ENCODE measurements around the gene FZD8.
A peak's percentile ranks its signal among the peaks of the same experiment; 100 is the strongest.

FZD8 gene

DNA sequence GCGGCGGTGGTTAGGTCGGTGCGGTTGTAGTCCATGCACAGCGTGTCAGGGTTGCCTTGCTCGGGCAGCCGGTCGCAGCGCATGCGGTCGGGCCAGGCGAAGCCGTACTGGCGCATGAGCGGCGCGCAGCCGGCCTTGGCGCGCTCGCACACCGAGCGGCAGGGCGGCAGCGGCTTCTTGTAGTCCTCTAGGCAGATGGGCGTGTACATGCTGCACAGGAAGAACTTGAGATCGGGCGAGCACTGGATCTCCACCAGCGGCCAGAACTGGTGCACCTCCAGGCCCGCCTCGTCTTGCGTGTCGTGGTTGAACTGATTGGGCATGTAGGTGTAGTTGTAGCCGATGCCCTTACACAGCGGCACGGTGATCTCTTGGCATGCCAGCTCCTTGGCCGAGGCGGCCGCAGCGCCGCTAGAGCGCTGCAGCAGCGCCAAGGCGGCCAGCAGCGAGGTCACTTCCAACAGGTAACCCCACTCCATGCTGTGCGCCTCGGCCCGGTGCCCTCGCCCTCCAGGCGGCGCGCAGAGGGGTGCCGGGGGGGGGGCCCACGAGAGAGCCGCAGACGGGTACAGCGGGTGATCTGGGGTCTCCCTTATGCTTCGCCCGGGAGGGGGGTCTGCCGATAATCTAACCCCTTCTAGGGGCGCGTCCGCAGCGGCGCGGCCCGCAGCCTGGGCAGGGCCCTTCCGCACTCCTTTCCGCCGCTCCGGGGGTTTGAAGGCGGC is 983 bp downstream of the FZD8 start:
- DNase-seq: peak; percentile 34

DNA sequence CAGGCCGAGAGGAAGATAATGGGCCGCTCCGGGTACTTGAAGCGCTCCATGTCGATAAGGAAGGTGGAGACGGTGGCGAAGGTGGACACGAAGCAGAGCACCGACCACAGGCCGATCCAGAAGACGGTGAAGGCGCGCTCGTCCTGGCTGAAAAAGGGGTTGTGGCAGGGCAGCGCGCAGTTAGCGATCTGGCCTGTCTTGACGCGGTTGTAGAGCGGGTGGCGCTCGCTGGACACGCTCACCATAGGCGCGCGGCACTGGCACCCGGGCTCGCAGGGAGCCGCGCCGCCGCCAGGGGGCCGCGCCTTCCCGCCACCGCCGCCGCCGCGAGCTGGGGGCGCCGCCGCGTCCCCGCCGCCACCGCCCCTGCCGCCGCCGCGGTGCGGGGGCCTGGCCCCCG is 1.6 kb downstream of the FZD8 start:
- peak; percentile 10 for DNase-seq

DNA sequence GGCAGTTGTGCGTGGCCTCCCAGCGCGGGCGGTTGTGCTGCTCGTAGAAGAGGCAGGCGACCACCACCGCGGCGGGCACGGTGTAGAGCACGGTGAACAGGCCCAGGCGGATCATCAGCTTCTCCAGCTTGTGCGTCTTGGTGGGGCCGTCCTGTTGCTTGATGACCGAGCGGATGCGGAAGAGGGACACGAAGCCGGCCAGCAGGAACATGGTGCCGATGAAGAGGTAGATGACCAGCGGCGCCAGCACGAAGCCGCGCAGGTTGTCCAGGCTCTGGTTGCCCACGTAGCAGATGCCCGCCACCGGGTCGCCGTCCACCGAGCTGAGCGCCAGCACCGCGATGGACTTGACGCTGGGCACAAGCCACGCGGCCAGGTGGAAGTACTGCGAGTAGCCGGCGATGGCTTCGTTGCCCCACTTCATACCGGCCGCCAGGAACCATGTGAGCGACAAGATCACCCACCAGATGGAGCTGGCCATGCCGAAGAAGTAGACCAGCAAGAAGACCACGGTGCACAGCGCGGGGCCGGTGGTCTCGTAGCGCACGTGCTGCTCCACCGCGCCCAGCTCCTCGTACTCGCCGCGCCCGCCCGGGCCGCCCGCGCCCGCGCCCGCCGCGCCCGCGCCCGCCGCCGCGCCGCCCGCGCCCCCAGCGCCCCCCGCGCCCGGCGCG is 2.2 kb downstream of the FZD8 start:
- DNase-seq: no peak

DNA sequence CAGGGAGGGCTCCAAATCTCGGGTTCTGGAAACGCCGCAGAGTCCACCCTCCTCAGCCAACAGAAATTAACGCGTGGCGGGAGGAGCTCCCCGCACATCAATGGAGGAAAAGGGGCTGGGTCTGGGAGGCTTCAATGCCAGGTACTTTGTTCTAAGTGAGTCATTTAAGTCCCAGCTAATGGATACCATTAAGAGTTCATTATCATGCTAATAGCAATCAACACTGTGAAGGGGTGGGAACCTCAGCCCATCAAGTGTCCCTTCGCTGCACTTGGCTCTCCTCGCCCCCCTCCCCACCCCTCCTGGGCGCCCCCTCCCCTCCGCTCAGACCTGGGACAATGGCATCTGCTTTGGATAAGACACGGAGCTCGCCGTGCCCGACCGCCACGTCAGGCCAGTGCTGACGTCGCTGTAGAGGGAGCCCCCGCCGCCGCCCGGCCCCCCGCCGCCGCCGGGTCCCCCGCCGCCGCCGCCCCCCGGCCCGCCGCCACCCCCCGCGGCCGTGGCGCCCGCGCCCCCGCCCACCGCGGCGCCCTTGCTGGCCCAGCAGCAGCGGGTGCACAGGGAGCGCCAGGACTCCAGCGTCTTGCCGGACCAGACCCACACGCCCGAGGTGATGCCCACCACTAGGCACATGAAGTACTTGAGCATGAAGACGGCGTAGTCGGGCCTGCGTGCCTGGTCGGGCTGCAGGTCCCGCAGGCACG is 2.9 kb downstream of the FZD8 start:
- DNase-seq: no peak

DNA sequence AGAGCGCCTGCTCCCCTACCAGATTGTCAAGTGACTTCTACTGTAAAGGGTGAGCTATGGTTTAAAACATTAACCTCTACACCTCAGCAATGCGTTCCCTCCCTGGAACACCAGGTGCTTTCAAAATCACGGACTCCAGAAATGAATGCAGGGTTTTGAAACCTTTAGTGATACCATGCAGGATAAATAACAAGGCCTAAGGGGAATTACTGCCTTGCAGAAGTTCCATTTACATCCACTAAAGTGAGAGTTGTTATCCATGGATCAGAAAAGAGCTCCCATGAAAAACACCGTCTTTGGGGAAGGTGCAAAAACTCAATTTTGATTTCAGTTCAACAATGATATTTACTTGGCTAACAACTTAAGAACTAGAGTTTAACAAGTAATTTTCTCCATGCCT is 4.0 kb downstream of the FZD8 start:
- DNase-seq: no peak

DNA sequence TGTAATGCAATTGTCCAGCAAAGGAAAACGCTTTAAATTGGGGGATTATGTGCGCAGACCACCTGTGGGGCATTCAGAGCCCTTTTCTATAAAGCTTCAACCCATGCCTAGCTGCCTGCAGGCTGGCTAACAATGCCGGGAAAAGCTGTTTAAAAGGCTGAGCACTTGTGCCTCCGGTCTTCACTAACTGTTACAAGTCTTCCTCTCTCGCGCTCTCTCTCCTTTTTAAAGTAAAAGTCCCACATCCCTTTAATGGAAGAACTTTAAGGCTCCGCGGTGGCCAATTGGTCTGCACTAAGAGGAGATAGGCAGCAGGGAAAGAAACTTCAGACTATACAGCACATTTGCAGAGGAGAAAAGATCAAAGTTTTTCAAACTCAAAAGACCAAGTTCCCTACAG is 4.6 kb downstream of the FZD8 start:
- DNase-seq: no peak

DNA sequence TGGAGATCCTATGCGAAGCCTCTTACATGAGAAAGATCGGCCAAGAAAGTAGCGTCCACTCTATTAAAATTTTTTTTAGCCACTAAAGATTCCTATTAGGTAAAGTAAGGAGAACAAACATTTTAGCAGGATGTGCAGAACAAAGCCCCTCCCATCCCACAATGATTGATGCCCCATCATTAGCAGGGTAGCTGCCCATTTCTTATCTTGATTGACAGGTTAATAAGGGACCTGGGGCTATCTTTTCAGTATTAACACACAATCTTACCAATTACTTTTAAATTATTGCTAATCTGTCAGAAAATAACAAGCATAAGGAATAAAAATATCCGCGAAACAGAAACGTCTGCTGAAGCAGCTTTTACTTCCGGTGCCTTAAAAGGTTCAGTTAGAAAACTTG is 5.1 kb downstream of the FZD8 start:
- DNase-seq: no peak

DNA sequence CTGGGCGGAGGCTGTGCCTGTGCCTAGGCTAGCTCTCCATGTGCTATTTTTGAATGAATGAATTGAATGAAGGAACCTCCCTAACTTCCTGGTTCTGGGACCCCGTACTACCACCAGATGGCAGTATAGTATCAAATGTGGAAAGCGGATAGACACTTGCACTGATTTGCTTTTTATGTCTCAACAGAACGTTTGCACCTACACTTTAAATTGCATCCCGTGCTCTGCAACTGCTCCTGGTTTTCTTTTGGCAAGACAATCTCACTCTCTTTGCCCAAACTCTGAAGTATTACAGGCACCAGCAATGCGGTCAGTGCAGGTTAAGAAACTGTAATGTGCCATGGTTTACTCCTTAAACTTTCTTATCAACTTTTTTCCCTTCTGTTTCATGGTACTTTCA is 6.5 kb downstream of the FZD8 start:
- peak; percentile 39 for DNase-seq

DNA sequence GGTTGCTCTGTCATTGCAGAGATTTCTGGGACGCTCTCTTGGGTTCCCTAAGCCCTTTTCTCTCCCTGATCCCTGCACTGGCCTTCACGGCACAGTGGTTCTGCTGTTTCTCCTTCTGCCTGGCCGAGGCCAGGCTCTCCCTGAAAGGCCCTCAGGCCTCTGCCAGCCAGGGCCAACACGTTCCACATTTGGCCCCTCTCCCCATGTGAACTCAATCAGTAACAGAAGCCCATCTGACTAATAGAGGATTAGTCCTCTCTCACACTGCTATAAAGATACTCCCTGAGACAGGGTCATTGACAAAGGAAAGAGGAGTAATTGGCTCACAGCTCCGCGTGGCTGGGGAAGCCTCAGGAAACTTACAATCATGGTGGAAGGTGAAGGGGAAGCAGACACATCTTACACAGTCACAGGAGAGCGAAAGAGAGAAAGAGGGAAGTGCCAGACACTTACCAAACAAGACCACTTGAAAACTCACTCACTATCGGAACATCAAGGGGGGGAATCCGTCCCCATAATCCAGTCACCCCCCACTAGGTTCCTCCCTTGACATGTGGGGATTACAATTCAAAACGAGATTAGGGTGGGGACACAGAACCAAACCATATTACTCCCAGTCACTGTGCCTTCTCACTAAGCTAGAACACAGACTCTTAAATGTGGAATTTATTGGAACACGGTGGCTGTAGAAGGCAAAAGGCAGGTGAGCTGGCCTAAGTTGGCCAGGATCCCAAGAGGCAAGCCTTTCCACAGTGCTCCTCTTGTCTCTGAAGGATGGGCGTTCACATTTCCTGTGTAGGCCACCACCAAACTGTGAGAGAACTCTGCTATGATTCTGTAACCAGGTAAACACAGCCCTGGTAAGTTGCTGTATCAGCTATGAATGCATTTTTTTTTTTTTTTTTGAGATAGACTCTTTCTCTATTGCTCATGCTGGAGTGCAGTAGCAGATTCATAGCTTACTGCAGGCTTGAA is 8.8 kb downstream of the FZD8 start:
- DNase-seq: peak; percentile 12

DNA sequence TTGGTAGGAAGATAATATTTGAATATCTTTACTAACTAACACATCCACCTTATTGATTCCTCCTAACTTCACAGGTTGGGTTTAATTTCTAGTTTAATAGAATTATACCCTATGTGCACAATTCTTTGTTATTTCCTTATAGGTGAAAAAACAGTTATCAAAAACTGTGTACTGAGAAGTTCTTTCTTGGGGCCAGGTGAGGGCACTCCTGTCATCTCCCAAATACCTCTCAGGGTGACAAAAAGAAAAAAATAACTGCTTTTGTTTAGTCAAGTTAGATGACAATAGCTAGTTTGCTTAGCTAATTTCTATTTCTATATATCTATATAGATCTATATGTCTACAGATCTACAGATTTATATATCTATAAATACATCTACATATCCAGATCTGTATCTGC is 10.1 kb downstream of the FZD8 start:
- DNase-seq: no peak

DNA sequence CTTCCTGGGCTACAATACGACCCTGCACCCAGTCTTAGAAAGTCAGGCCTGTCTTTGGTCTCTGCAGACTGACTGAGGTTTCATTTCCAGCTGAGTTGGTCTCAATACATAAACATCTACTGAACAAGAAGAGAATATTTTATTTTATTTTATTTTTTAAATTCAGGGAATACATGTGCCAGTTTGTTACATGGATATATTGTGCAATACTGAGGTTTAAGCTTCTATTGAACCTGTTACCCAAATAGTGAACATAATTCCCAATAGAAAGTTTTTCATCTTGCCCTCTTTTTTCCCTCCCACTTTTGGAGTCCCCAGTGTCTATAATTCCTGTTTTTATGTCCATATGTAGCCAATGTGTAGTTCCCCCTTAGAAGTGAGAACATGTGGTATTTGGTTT is 10.7 kb downstream of the FZD8 start:
- no peak for DNase-seq

DNA sequence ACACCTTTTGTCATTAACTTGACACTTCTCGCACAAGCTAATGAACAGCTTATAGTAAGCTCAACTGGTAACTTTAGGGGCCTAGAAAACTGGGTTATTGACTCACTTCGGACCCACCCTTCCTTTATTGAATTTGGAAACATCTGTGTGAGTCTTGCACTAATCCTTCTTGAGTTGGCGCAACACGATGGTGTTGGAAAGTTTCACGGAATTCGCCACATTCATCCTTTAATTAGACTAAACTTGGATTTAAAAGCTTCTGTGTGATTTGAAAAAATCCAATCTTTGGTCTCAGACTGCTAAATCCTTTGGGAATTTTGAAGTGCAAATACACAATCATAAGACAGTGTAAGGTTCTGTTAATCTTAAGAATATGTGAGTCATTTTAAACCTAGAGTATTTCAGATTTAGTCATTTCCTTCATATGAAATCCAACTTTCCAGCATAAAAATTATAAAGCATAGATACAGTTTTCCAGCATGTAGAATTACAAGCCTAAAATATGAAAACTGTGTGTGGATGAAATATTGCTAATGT is 15.1 kb downstream of the FZD8 start:
- DNase-seq: no peak

DNA sequence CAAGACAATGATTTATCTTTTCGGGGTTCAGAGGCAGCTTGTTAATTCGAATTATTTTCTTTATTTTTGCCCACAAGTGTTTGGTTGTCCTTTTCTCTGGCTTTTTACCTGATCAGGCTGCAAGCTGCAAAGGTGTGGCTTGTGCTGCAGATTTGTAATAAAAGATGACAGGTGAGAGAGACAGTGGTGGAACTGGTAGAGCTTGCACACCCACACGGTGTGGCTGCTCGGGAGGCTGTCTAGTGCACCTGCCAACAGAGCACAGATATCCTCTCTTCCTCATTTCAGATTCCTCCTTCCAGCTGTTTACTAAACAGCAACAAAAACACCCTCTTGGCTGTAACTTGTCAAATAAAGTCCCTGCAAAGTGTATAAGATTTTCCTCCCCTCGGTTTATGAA is 27.8 kb downstream of the FZD8 start:
- DNase-seq: no peak

DNA sequence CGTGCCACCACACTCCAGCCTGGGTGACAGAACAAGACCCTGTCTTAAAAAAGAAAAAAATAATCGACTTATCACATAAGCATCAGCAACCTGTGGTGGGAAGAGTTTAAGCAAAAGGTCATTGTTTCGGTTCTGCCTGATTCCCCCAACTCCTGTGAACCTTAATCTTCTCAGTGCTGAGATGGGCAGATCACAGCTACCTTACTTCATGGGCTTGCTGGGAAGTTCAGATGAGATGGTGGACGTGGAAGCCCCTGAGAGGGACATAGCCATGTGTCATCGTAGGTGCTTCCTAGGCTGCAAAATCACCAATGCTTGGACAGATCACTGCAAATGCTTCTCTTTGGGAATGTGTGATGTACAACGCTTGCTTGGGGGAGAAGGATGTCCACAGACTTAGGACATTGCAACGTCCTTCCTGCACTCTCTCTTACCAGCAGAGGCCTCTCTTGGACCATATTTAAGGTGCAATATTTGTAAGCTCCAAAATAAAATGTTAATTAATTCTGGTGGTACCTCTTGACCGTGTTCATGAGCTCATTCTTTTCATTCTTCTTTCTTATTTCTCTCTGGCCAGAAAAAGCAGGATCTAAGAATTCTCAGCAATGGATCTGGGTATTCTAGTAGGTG is 28.4 kb downstream of the FZD8 start:
- no peak for DNase-seq

DNA sequence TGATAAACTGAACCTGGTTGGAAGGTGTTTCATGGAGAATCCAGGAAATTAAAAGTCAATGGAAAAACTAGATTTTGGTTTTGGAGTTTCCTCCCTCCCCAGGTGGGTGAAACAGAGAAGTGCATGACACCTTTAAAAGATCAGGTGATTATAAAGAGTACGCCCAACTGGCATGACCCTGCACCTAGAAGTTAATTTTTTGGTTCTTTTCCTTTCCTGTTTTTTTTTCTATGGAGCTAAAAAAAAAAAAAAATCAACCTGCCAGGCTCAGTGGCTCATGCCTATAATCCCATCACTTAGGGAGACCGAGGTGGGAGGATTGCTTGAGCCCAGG is 29.0 kb downstream of the FZD8 start:
- DNase-seq: no peak

DNA sequence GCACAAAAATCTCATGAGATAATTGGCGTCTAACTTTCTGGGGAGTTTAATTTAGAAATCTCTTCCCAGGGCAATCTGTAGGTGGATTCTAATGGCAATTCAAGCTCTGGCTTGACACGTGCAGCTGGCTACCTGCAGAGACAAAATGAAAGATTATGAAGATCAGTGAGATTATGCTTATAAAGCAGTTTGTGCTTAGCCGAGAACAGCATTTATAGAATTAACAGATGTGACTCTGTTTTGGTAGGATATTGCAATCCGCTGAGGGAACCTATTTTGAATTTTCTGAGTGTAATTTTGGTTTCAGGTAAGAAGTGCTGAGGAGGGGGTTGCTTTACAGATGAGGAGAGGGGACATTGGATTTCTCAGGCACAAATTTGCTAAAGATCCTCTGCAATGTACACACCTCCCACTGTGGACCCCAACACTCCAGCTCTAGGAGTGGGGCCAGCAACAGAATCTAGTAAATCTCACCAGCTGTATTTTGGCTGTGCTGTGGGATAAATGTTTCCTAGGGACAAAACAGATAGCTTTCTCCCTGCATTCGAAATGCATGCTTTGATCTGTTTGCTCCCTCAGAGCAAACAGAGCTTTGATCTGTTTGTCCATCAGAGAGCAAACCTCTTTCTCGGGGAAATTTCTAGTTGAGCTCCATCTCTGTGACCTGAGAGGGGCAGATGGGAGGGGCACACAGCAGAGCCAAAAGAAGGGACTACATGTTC is 29.6 kb downstream of the FZD8 start:
- DNase-seq: no peak

DNA sequence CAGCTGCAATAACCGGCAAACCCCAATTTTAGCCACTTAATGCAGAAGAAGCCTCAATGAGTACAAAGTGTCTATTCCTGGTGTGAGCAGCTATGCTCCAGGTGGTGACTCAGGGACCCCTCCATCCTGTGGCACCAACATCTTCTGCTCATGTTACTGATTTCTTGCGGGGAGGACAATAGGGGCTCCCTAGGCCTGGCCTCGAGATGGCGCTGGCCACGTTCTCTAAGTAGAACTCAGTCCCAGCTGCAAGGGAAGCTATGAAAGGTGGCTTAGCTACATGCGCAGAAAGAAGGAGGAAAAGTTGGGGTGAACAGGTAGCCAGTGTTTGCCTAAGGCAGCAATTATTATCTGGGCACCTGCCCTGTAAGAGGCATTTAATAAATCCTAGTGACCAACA is 30.3 kb downstream of the FZD8 start:
- no peak for DNase-seq

DNA sequence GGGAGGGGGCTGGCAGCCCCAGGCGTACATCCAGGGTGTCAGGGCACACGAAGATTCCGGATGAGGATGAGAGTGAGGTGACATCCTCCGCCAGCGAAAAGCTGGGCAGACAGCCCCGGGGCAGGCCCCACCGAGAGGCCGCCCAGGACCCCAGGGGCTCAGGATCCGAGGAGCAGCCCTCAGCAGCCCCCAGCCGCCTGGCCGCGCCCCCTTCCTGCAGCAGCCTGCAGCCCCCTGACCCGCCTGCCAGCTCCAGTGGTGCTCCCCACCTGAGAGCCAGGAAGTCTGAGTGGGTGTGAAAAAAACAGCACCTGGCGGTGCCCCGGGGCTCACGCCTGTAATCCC is 33.8 kb downstream of the FZD8 start:
- DNase-seq: no peak

DNA sequence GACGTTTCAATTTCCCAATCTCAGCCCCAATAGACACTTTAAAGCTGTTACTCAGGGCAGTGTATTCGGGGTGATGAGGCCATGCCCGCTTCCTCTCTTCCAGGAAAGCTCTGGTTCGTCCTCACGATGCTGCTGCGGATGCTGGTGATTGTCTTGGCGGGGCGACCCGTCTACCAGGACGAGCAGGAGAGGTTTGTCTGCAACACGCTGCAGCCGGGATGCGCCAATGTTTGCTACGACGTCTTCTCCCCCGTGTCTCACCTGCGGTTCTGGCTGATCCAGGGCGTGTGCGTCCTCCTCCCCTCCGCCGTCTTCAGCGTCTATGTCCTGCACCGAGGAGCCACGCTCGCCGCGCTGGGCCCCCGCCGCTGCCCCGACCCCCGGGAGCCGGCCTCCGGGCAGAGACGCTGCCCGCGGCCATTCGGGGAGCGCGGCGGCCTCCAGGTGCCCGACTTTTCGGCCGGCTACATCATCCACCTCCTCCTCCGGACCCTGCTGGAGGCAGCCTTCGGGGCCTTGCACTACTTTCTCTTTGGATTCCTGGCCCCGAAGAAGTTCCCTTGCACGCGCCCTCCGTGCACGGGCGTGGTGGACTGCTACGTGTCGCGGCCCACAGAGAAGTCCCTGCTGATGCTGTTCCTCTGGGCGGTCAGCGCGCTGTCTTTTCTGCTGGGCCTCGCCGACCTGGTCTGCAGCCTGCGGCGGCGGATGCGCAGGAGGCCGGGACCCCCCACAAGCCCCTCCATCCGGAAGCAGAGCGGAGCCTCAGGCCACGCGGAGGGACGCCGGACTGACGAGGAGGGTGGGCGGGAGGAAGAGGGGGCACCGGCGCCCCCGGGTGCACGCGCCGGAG is 34.4 kb downstream of the FZD8 start:
- DNase-seq: no peak

DNA sequence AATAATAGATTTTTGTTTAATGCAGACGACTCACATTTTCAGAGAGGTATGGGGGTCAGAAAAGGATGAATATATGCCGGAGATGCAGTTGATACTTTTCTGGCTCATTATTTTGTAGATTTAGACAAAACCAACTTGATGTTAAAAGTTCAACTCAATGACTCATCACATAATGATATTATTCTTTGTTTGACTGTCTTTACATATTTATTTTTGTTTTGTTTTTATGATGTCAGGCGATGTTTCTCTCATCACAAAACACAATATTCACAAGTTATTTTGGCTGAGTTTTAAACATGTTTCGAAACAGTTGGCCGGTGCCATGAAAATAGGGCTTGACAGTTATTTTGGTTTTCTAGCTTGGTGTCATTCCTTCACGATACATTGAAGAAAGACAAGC is 35.7 kb downstream of the FZD8 start:
- no peak for DNase-seq

DNA sequence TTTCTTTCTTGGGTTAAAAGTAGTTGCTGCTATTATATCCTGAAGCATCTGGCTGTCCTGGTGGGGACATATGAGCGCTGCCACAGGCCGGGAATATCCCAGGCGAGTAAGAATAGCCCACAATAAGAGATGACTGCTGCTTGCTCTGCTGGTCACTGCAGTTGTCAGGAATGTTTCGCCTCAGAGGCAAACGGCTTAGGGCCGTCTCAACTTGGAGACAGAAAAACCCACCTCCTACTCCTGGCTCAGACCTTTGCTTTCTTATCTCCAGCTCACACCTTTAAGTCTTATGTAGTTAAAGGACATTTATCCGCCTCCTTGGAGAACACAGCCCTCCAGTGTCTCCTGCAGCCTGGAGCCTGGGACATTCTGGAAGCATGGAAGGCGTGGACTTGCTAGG is 36.9 kb downstream of the FZD8 start, which contains the start of gene GJD4:
TSS of gene GJD4 (plus strand) at position 151 of the 400 bp plus-strand sequence. CDS start at position 378, 227 bp downstream.
- no peak for DNase-seq

All from NCI-H2029 (cell line).